OCI-LY1 (cell line): ENCODE results near the gene EPS8L3.

Source experiments
- EZH2 ChIP-seq: fragments of 200-600 bp; sonication (generic), shearing (Covaris generic); IDR thresholded peaks from 2 replicates; pipeline ENCODE4 v1.8.0; 2017; ENCODE audit warnings: borderline replicate concordance, mixed run types, mild to moderate bottlenecking, antibody characterized with exemption, low read length, moderate library complexity, mixed read lengths
- TF ChIP-seq, protein P1 (sequence below): fragments of 200-600 bp; sonication (generic), shearing (Covaris generic); IDR thresholded peaks from 2 replicates; pipeline ENCODE4 v1.5.1; 2017; ENCODE audit warnings: mild to moderate bottlenecking, antibody characterized with exemption, low read length, moderate library complexity, mixed read lengths

GRCh38 chr1:109750241-109750882 lies 13.4 kb downstream of the EPS8L3 start:
- TF ChIP-seq, protein P1, sequence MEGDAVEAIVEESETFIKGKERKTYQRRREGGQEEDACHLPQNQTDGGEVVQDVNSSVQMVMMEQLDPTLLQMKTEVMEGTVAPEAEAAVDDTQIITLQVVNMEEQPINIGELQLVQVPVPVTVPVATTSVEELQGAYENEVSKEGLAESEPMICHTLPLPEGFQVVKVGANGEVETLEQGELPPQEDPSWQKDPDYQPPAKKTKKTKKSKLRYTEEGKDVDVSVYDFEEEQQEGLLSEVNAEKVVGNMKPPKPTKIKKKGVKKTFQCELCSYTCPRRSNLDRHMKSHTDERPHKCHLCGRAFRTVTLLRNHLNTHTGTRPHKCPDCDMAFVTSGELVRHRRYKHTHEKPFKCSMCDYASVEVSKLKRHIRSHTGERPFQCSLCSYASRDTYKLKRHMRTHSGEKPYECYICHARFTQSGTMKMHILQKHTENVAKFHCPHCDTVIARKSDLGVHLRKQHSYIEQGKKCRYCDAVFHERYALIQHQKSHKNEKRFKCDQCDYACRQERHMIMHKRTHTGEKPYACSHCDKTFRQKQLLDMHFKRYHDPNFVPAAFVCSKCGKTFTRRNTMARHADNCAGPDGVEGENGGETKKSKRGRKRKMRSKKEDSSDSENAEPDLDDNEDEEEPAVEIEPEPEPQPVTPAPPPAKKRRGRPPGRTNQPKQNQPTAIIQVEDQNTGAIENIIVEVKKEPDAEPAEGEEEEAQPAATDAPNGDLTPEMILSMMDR, result no peak
- no peak for TF ChIP-seq EZH2
